Mesenchymal stem cell (in vitro differentiated cells and primary cell): ENCODE data around the gene PLXND1.

ENCODE experiments used
- DNase-seq: peaks from one replicate; pipeline ENCODE4 v3.0.0-alpha.2; 2013
- H2AFZ ChIP-seq: one replicate; pipeline ENCODE4 v1.6.1; 2013; ENCODE audit warnings: low read depth, mild to moderate bottlenecking, control low read depth, inconsistent platforms, low read length, moderate library complexity
- H2AK5ac ChIP-seq: 2 replicates; pipeline ENCODE4 v1.6.1; 2013; ENCODE audit warnings: low read length, moderate library complexity, mild to moderate bottlenecking, inconsistent platforms; ENCODE audit not compliant: severe bottlenecking
- H2BK120ac ChIP-seq: one replicate; pipeline ENCODE4 v1.6.1; 2013; ENCODE audit warnings: low read depth, mild to moderate bottlenecking, inconsistent platforms, low read length, moderate library complexity
- H2BK12ac ChIP-seq, 2 experiments: one replicate each; pipeline ENCODE4 v1.6.1; 2013; ENCODE audit warnings: inconsistent platforms in 2 of 2, low read length in 2 of 2, mild to moderate bottlenecking in 2 of 2, moderate library complexity in 2 of 2, control low read depth in 1 of 2
- H2BK15ac ChIP-seq: one replicate; pipeline ENCODE4 v1.6.1; 2013; ENCODE audit warnings: mild to moderate bottlenecking, low read depth, inconsistent platforms; ENCODE audit not compliant: poor library complexity, severe bottlenecking
- H2BK5ac ChIP-seq: 2 replicates; pipeline ENCODE4 v1.6.1; 2013; ENCODE audit warnings: low read depth, mild to moderate bottlenecking, low read length, control low read depth, inconsistent platforms; ENCODE audit not compliant: poor library complexity, severe bottlenecking
- H3K14ac ChIP-seq, 2 experiments: one replicate each; pipeline ENCODE4 v1.6.1; 2013; ENCODE audit warnings: inconsistent platforms in 2 of 2, low read length in 2 of 2, control low read depth in 1 of 2, mild to moderate bottlenecking in 1 of 2, moderate library complexity in 1 of 2
- H3K18ac ChIP-seq, 2 experiments: one replicate each; pipeline ENCODE4 v1.6.1; 2013; ENCODE audit warnings: inconsistent platforms in 2 of 2, low read length in 2 of 2, control low read depth in 1 of 2, low read depth in 1 of 2, mild to moderate bottlenecking in 1 of 2
- H3K23ac ChIP-seq, 2 experiments: one replicate each; pipeline ENCODE4 v1.6.1; 2013; ENCODE audit warnings: inconsistent platforms in 2 of 2, low read length in 2 of 2, mild to moderate bottlenecking in 2 of 2, moderate library complexity in 2 of 2, control low read depth in 1 of 2
- H3K27ac ChIP-seq: 2 replicates; pipeline ENCODE4 v1.5.1; 2013; ENCODE audit warnings: mild to moderate bottlenecking, moderate library complexity, low read length, control low read depth, inconsistent platforms; ENCODE audit not compliant: poor library complexity, severe bottlenecking
- H3K27me3 ChIP-seq, 2 experiments: 2 replicates each; pipeline versions ENCODE4 v1.6.1 to v1.7.0; 2013; ENCODE audit warnings: low read length in 2 of 2, mild to moderate bottlenecking in 2 of 2, moderate library complexity in 2 of 2, control low read depth in 1 of 2, inconsistent platforms in 1 of 2; ENCODE audit not compliant: control insufficient read depth in 1 of 2, insufficient read depth in 1 of 2
- H3K36me3 ChIP-seq, 2 experiments: 2 replicates each; pipeline versions ENCODE4 v1.6.1 to v1.7.0; 2013; ENCODE audit warnings: low read length in 2 of 2, control low read depth in 1 of 2, inconsistent platforms in 1 of 2, low read depth in 1 of 2, mild to moderate bottlenecking in 1 of 2; ENCODE audit not compliant: insufficient read depth in 2 of 2, control insufficient read depth in 1 of 2
- H3K4ac ChIP-seq, 2 experiments: one replicate each; pipeline ENCODE4 v1.6.1; 2013; ENCODE audit warnings: inconsistent platforms in 2 of 2, low read length in 2 of 2, mild to moderate bottlenecking in 2 of 2, moderate library complexity in 2 of 2, control low read depth in 1 of 2, low read depth in 1 of 2
- H3K4me1 ChIP-seq: 2 replicates; pipeline ENCODE4 v1.6.1; 2013; ENCODE audit warnings: low read depth, low read length, control low read depth; ENCODE audit not compliant: control insufficient read depth, insufficient read depth
- H3K4me2 ChIP-seq: 2 replicates; pipeline ENCODE4 v1.6.1; 2013; ENCODE audit warnings: low read length, mild to moderate bottlenecking, inconsistent platforms; ENCODE audit not compliant: poor library complexity, severe bottlenecking
- H3K4me3 ChIP-seq, 2 experiments: 2 replicates each; pipeline versions ENCODE4 v1.5.1 to v1.7.0; 2013; ENCODE audit warnings: low read length in 2 of 2, mild to moderate bottlenecking in 2 of 2, control low read depth in 1 of 2, low read depth in 1 of 2; ENCODE audit not compliant: insufficient read depth in 1 of 2
- H3K79me1 ChIP-seq: replicated peaks from 2 replicates; pipeline ENCODE4 v1.6.1; 2013; ENCODE audit warnings: mild to moderate bottlenecking, control low read depth, low read length, inconsistent platforms; ENCODE audit not compliant: poor library complexity, severe bottlenecking
- H3K9ac ChIP-seq: 2 replicates; pipeline ENCODE4 v1.7.0; 2013; ENCODE audit warnings: mild to moderate bottlenecking, low read length, moderate library complexity
- H3K9me3 ChIP-seq: 2 replicates; pipeline ENCODE4 v1.7.0; 2013; ENCODE audit warnings: mild to moderate bottlenecking, low read length; ENCODE audit not compliant: control insufficient read depth
- H4K8ac ChIP-seq: one replicate; pipeline ENCODE4 v1.6.1; 2013; ENCODE audit warnings: inconsistent platforms, mild to moderate bottlenecking, low read length, moderate library complexity
- H4K91ac ChIP-seq: one replicate; pipeline ENCODE4 v1.6.1; 2013; ENCODE audit warnings: mild to moderate bottlenecking, low read length, inconsistent platforms
- WGBS: methylation state at CpG from one replicate; pipeline ENCODE4 v1.1.7; 2013; ENCODE audit warnings: mixed read lengths; 5-methylcytosine and 5-hydroxymethylcytosine counted together

The PLXND1 gene

GRCh38 chr3:129519896-129520715, 86.4 kb downstream of the PLXND1 start:
- H2BK120ac ChIP-seq, result no peak overlapping the region
- H2BK5ac ChIP-seq, result no peak overlapping the region
- H3K36me3 ChIP-seq, result peaks cover 13 to 44% of the 10 kb centered on the region in 2 experiments

GRCh38 chr3:129519449-129519848, 87.0 kb downstream of the PLXND1 start:
- no peaks in the 10 kb centered on the region for H3K27me3 ChIP-seq
- H3K36me3 ChIP-seq, result peaks cover 13 to 51% of the 10 kb centered on the region in 2 experiments

More at GRCh38 chr3:129519896-129520715, 86.4 kb downstream of the PLXND1 start:
- H4K91ac ChIP-seq, result no peak overlapping the region
- WGBS, result 95% methylated on average over 15 of the region's 15 CpGs
- no peaks in the 10 kb centered on the region for H3K79me1 ChIP-seq
- H3K27me3 ChIP-seq, result no peaks in the 10 kb centered on the region
- H2AK5ac ChIP-seq, result no peak overlapping the region
- no peak overlapping the region for H2BK15ac ChIP-seq
- H3K4me2 ChIP-seq, result no peak overlapping the region
- no peak overlapping the region for H3K4ac ChIP-seq
- no peak overlapping the region for H3K14ac ChIP-seq
- no peak for DNase-seq
- H3K9me3 ChIP-seq, result no peaks in the 10 kb centered on the region
- no peak overlapping the region for H2AFZ ChIP-seq
- no peak overlapping the region for H3K4me3 ChIP-seq
- peaks cover under 1% of the 10 kb centered on the region for H3K4me1 ChIP-seq
- H3K27ac ChIP-seq, result no peak overlapping the region
- no peak overlapping the region for H3K9ac ChIP-seq
- no peak overlapping the region for H3K23ac ChIP-seq
- no peak overlapping the region for H4K8ac ChIP-seq
- no peak overlapping the region for H3K18ac ChIP-seq
- no peak overlapping the region for H2BK12ac ChIP-seq

GRCh38 chr3:129518581-129518980, 87.9 kb downstream of the PLXND1 start:
- Histone ChIP-seq H3K4me3 (no peak overlapping the region), H3K4ac (no peak overlapping the region), H3K27ac (no peak overlapping the region), H3K9ac (no peak overlapping the region), H3K18ac (no peak overlapping the region), H3K4me1 (no peaks in the 10 kb centered on the region), H2BK5ac (no peak overlapping the region), H2AK5ac (no peak overlapping the region), H3K36me3 (peaks cover 18 to 59% of the 10 kb centered on the region in 2 experiments), H3K14ac (no peak overlapping the region), H2BK15ac (no peak overlapping the region), H4K8ac (no peak overlapping the region), H3K79me1 (no peaks in the 10 kb centered on the region), H2BK12ac (no peak overlapping the region), H3K27me3 (no peaks in the 10 kb centered on the region), H2BK120ac (no peak overlapping the region), H2AFZ (no peak overlapping the region), H4K91ac (no peak overlapping the region), H3K9me3 (no peaks in the 10 kb centered on the region), H3K23ac (no peak overlapping the region), H3K4me2 (no peak overlapping the region)
- WGBS, result 93% methylated on average over 8 of the region's 8 CpGs
- no peak for DNase-seq

More at GRCh38 chr3:129519449-129519848, 87.0 kb downstream of the PLXND1 start:
- Histone ChIP-seq H3K27ac (no peak overlapping the region), H2AK5ac (no peak overlapping the region), H2AFZ (no peak overlapping the region), H3K79me1 (no peaks in the 10 kb centered on the region), H2BK120ac (no peak overlapping the region), H3K4ac (no peak overlapping the region), H4K91ac (no peak overlapping the region), H3K4me1 (no peaks in the 10 kb centered on the region), H2BK12ac (no peak overlapping the region), H4K8ac (no peak overlapping the region), H2BK15ac (no peak overlapping the region), H2BK5ac (no peak overlapping the region), H3K18ac (no peak overlapping the region), H3K4me2 (no peak overlapping the region), H3K14ac (no peak overlapping the region), H3K23ac (no peak overlapping the region), H3K9ac (no peak overlapping the region), H3K4me3 (no peak overlapping the region), H3K9me3 (no peaks in the 10 kb centered on the region)
- DNase-seq, result no peak
- 94% methylated on average over 10 of the region's 10 CpGs for WGBS

GRCh38 chr3:129518038-129518561, 88.4 kb downstream of the PLXND1 start:
- Histone ChIP-seq H2BK120ac (no peak overlapping the region), H2AFZ (no peak overlapping the region), H4K8ac (no peak overlapping the region), H3K4me1 (no peaks in the 10 kb centered on the region), H3K14ac (no peak overlapping the region), H3K23ac (no peak overlapping the region), H2AK5ac (no peak overlapping the region), H3K79me1 (no peaks in the 10 kb centered on the region), H3K4me3 (no peak overlapping the region), H3K9me3 (no peaks in the 10 kb centered on the region), H3K18ac (no peak overlapping the region), H3K9ac (no peak overlapping the region), H3K27me3 (no peaks in the 10 kb centered on the region), H4K91ac (no peak overlapping the region), H2BK12ac (no peak overlapping the region), H2BK15ac (no peak overlapping the region), H3K27ac (no peak overlapping the region), H2BK5ac (no peak overlapping the region), H3K36me3 (peaks cover 21 to 64% of the 10 kb centered on the region in 2 experiments), H3K4ac (no peak overlapping the region), H3K4me2 (no peak overlapping the region)
- WGBS, result 89% methylated on average over 8 of the region's 8 CpGs
- DNase-seq, result no peak
